Caco-2 (cell line): ENCODE data around the gene MEGF11. TPM values are rescaled to one million over a fixed set of nuclear protein-coding genes. Genes with fewer than 3 reads are reported as not detected.

Source experiments
- BruUV-seq: library from RNA; stranded (reverse); fragments of 400-500 nt; replicated peaks from 2 replicates; lab custom pipeline; 2021; lab: Mats Ljungman, UMichigan
- CTCF ChIA-PET: fragments of 300-600 bp; sonication (Branson Sonifier 250); formaldehyde crosslinking; loops from one replicate; lab custom pipeline; 2022; ENCODE audit warnings: antibody characterized with exemption; lab: Charles Lee
- POLR2A ChIA-PET: fragments of 300-600 bp; sonication (Branson Sonifier 250); formaldehyde crosslinking; loops from one replicate; lab custom pipeline; 2022; ENCODE audit warnings: antibody characterized with exemption; lab: Charles Lee
- DNase-seq, 2 experiments: peaks; one replicate each; pipeline versions ENCODE4 v3.0.0 to v3.0.0-alpha.2; 2020 to 2022
- H3K27me3 ChIP-seq: replicated peaks from 2 replicates; pipeline ENCODE4 v1.6.0; 2011; ENCODE audit warnings: low read length; ENCODE audit not compliant: control insufficient read depth, insufficient read depth
- H3K36me3 ChIP-seq: 2 replicates; pipeline ENCODE4 v1.5.1; 2011; ENCODE audit warnings: low read length; ENCODE audit not compliant: control insufficient read depth, insufficient read depth
- H3K4me1 ChIP-seq: fragments of 250-450 bp; sonication (Bioruptor Pico); 2 replicates; pipeline ENCODE4 v1.5.1; 2020; ENCODE audit warnings: mild to moderate bottlenecking
- H3K4me3 ChIP-seq: 2 replicates; pipeline ENCODE4 v1.5.1; 2011; ENCODE audit warnings: low read depth, mild to moderate bottlenecking, control low read depth, low read length
- H3K9me3 ChIP-seq: fragments of 250-450 bp; sonication (Bioruptor Pico); 2 replicates; pipeline ENCODE4 v1.5.1; 2020; ENCODE audit warnings: mild to moderate bottlenecking, moderate library complexity
- H3K27ac Mint-ChIP-seq: one replicate; pipeline ENCODE4 v1.8.0; 2022; ENCODE audit warnings: mixed read lengths; ENCODE audit not compliant: unreplicated experiment
- H3K27me3 Mint-ChIP-seq: one replicate; pipeline ENCODE4 v1.8.0; 2022; ENCODE audit warnings: mixed read lengths; ENCODE audit not compliant: insufficient read depth, unreplicated experiment
- H3K36me3 Mint-ChIP-seq: one replicate; pipeline ENCODE4 v1.8.0; 2022; ENCODE audit warnings: mild to moderate bottlenecking, mixed read lengths; ENCODE audit not compliant: insufficient read depth, unreplicated experiment
- H3K4me1 Mint-ChIP-seq: one replicate; pipeline ENCODE4 v1.8.0; 2022; ENCODE audit warnings: low read depth, mixed read lengths; ENCODE audit not compliant: unreplicated experiment
- H3K4me3 Mint-ChIP-seq: one replicate; pipeline ENCODE4 v1.8.0; 2022; ENCODE audit warnings: mild to moderate bottlenecking, moderate library complexity, mixed read lengths; ENCODE audit not compliant: unreplicated experiment
- H3K9me3 Mint-ChIP-seq: one replicate; pipeline ENCODE4 v1.8.0; 2022; ENCODE audit warnings: mixed read lengths; ENCODE audit not compliant: unreplicated experiment
- CTCF ChIP-seq, 2 experiments: fragments of 200-600 bp in 1 of 2; IDR thresholded peaks; 1 replicate in 1 of 2; 2 replicates in 1 of 2; pipeline versions ENCODE4 v1.5.1 to v1.8.0; 2011 to 2022; ENCODE audit warnings: antibody characterized with exemption in 1 of 2, control low read depth in 1 of 2, inconsistent platforms in 1 of 2, low read depth in 1 of 2, low read length in 1 of 2, mild to moderate bottlenecking in 1 of 2, moderate library complexity in 1 of 2; ENCODE audit not compliant: insufficient read depth in 1 of 2, severe bottlenecking in 1 of 2, unreplicated experiment in 1 of 2
- intact Hi-C: fragments of 100-400 bp; cut with micrococcal nuclease; formaldehyde crosslinking; loops from one replicate; pipeline ENCODE4 v1.10.0; 2022; ENCODE audit not compliant: unreplicated experiment
- total RNA-seq: library from RNA; stranded (reverse); gene quantifications from 2 replicates; pipeline ENCODE4 v1.2.3, GENCODE V29; 2022

Gene MEGF11
- total RNA-seq, 1 experiment from 2014 or later: 0.66 TPM

GRCh38 chr15:65987100-65987499 is 266.4 kb downstream of the MEGF11 start:
- no peaks in the 10 kb centered on the region for H3K4me1 ChIP-seq
- no peaks in the 10 kb centered on the region for H3K36me3 ChIP-seq
- ChIA-PET CTCF (no interaction called here), POLR2A (no interaction called here)
- BruUV-seq: no TSS peak
- no peak for DNase-seq
- H3K9me3 ChIP-seq: no peaks in the 10 kb centered on the region
- no peak overlapping the region for H3K27ac Mint-ChIP-seq
- no peak for TF ChIP-seq CTCF (IDR thresholded peaks at IDR 0.05; ENCODE audit: insufficient read depth in 1 of 2, low read depth in 1 of 2, low read length in 1 of 2, severe bottlenecking in 1 of 2, unreplicated experiment in 1 of 2)
- no peak overlapping the region for H3K4me3 Mint-ChIP-seq
- no peaks in the 10 kb centered on the region; the same call in 1 of the 2 replicates for H3K27me3 ChIP-seq
- H3K4me3 ChIP-seq: no peak overlapping the region
- no peaks in the 10 kb centered on the region for H3K36me3 Mint-ChIP-seq
- H3K27me3 Mint-ChIP-seq: peaks cover 21% of the 10 kb centered on the region
- H3K9me3 Mint-ChIP-seq: no peaks in the 10 kb centered on the region
- peaks cover 8% of the 10 kb centered on the region for H3K4me1 Mint-ChIP-seq
- intact Hi-C loops: no loop called here

DNA sequence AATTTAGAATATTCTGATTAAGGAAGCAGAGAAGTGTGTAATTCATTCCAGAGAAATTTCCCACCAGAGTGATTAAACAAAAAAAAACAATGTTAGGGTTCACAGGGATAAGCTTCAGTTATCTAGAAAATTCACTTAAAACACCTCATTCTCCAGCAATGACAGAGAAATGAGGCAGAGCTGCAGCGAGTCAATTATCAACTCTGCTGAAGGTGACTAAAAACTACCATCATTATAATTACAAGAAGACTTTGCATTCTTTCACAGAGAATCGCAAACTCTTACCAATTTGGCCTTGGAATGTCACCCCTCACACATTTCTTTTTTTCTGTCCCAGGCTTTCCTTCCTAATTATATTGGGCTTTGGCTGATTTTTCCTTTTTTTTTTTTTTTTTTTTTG is 267.1 kb downstream of the MEGF11 start:
- Histone ChIP-seq H3K27me3 (no peaks in the 10 kb centered on the region; the same call in 1 of the 2 replicates), H3K4me1 (no peaks in the 10 kb centered on the region), H3K9me3 (no peaks in the 10 kb centered on the region), H3K36me3 (no peaks in the 10 kb centered on the region), H3K4me3 (no peak overlapping the region)
- Mint-ChIP-seq H3K4me1 (peaks cover 8% of the 10 kb centered on the region), H3K27ac (no peak overlapping the region), H3K9me3 (no peaks in the 10 kb centered on the region), H3K4me3 (no peak overlapping the region), H3K27me3 (peaks cover 14% of the 10 kb centered on the region), H3K36me3 (no peaks in the 10 kb centered on the region)
- ChIA-PET CTCF (interaction anchor here (0.7 kb wide), 1 partner anchor 314 kb away, joined by 3 read pairs; no protein-coding TSS in a partner anchor), POLR2A (interaction anchor here (0.6 kb wide), 1 partner anchor 375 kb away, joined by 3 read pairs; no protein-coding TSS in a partner anchor)
- no TSS peak for BruUV-seq
- no peak for DNase-seq
- TF ChIP-seq CTCF (IDR thresholded peaks at IDR 0.05; ENCODE audit: insufficient read depth in 1 of 2, low read depth in 1 of 2, low read length in 1 of 2, severe bottlenecking in 1 of 2, unreplicated experiment in 1 of 2): no peak
- intact Hi-C loops: no loop called here

DNA sequence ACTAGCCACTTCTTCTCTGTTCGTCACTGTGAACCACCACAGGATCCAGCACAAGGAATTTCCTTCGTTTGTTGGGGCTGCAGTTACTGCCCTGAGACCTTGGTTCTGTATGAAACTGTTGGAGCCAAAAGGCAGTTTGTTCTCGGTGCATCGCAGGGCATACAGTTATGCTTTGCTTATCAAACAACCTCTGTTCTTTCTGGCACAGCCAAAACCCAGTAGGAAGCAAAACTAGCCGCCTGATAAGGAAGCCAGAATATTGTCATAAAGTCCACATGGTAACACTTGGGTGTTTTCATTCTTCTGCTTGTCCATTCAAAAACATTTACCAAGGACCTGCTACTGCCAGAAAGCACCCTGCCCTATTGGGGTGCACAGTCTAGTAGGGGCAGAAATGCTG is 268.2 kb downstream of the MEGF11 start:
- no peak overlapping the region for H3K27ac Mint-ChIP-seq
- no peaks in the 10 kb centered on the region for H3K36me3 Mint-ChIP-seq
- ChIA-PET POLR2A (no interaction called here), CTCF (no interaction called here)
- Histone ChIP-seq H3K27me3 (no peaks in the 10 kb centered on the region; the same call in 1 of the 2 replicates), H3K4me3 (no peak overlapping the region), H3K9me3 (no peaks in the 10 kb centered on the region), H3K36me3 (no peaks in the 10 kb centered on the region), H3K4me1 (no peaks in the 10 kb centered on the region)
- no peak for DNase-seq
- H3K27me3 Mint-ChIP-seq: peaks cover 11% of the 10 kb centered on the region
- H3K9me3 Mint-ChIP-seq: no peaks in the 10 kb centered on the region
- peaks cover 8% of the 10 kb centered on the region for H3K4me1 Mint-ChIP-seq
- no peak overlapping the region for H3K4me3 Mint-ChIP-seq
- no peak for TF ChIP-seq CTCF (IDR thresholded peaks at IDR 0.05; ENCODE audit: insufficient read depth in 1 of 2, low read depth in 1 of 2, low read length in 1 of 2, severe bottlenecking in 1 of 2, unreplicated experiment in 1 of 2)
- intact Hi-C loops: no loop called here
- no TSS peak for BruUV-seq
